HepG2 (cell line): Measurements from ENCODE around the gene DGAT2. TPM values are rescaled to one million over a fixed set of nuclear protein-coding genes. Genes with fewer than 3 reads are reported as not detected.

ENCODE experiments used
- ARNT ChIP-seq: fragments of 450-650 bp; IDR thresholded peaks from 2 replicates; pipeline ENCODE4 v1.6.1; 2017
- FOXM1 ChIP-seq: sonication (generic); formaldehyde crosslinking; IDR thresholded peaks from 2 replicates; pipeline ENCODE4 v1.5.0; 2020; ENCODE audit warnings: missing genetic modification reagents
- JUN ChIP-seq: sonication (generic); formaldehyde crosslinking; IDR thresholded peaks from 2 replicates; pipeline ENCODE4 v1.4.0; 2020; ENCODE audit warnings: mild to moderate bottlenecking, missing genetic modification reagents
- MATR3 ChIP-seq: sonication (generic); formaldehyde crosslinking; IDR thresholded peaks from 2 replicates; pipeline ENCODE4 v1.4.0; 2020; ENCODE audit warnings: missing genetic modification reagents
- PTBP1 ChIP-seq: fragments of 200-400 bp; formaldehyde crosslinking; IDR thresholded peaks from 2 replicates; pipeline ENCODE4 v1.6.1; 2018; ENCODE audit warnings: low read length, low read depth; ENCODE audit not compliant: poor library complexity, severe bottlenecking
- TSC22D2 ChIP-seq: sonication (generic); formaldehyde crosslinking; IDR thresholded peaks from 2 replicates; pipeline ENCODE4 v1.5.1; 2020; ENCODE audit warnings: missing genetic modification reagents, mild to moderate bottlenecking, borderline replicate concordance
- U2AF2 ChIP-seq: fragments of 200-400 bp; formaldehyde crosslinking; IDR thresholded peaks from 2 replicates; pipeline ENCODE4 v1.6.1; 2017; ENCODE audit warnings: low read depth, mild to moderate bottlenecking, low read length
- ZNF101 ChIP-seq: sonication (generic); formaldehyde crosslinking; IDR thresholded peaks from 2 replicates; pipeline ENCODE4 v1.4.0; 2020; ENCODE audit warnings: mild to moderate bottlenecking, low read depth, missing genetic modification reagents, borderline replicate concordance
- polyA plus RNA-seq, 8 experiments: library from polyadenylated mRNA; depleted of rRNA in 3 of 8; stranded (reverse) in 7 of 8; unstranded in 1 of 8; fragments of >200 nt; fragmentation: Illumina TruSeq in 4 of 8; extraction: Trizol in 4 of 8; gene quantifications; 2 replicates each; pipeline versions ENCODE4 v1.2.1 to v1.2.3, GENCODE V29; 2011 to 2016; ENCODE audit warnings: low read depth in 4 of 8, missing spikeins in 1 of 8, mixed read lengths in 1 of 8; ENCODE audit not compliant: insufficient read depth in 1 of 8
- total RNA-seq, 5 experiments: library from RNA; depleted of rRNA; stranded (reverse); fragments of >200 nt; fragmentation: Illumina TruSeq; extraction: Trizol; gene quantifications; 2 replicates each; pipeline ENCODE4 v1.2.3, GENCODE V29; 2016; ENCODE audit warnings: low read depth in 1 of 5
- TF ChIP-seq, protein P1 (sequence below): sonication (generic); formaldehyde crosslinking; IDR thresholded peaks from 2 replicates; pipeline ENCODE4 v1.8.0; 2022; ENCODE audit warnings: mild to moderate bottlenecking, missing genetic modification reagents, moderate library complexity
- TF ChIP-seq, protein P2 (sequence below): sonication (generic); formaldehyde crosslinking; IDR thresholded peaks from 2 replicates; pipeline ENCODE4 v1.5.0; 2020; ENCODE audit warnings: mild to moderate bottlenecking, missing genetic modification reagents

The DGAT2 gene
- total and polyA plus RNA-seq, 2 of the 13 experiments (the other 11 are each of a cell fraction or from before 2014, with no cell fraction given) = 39.0 to 65.6 TPM

DNA sequence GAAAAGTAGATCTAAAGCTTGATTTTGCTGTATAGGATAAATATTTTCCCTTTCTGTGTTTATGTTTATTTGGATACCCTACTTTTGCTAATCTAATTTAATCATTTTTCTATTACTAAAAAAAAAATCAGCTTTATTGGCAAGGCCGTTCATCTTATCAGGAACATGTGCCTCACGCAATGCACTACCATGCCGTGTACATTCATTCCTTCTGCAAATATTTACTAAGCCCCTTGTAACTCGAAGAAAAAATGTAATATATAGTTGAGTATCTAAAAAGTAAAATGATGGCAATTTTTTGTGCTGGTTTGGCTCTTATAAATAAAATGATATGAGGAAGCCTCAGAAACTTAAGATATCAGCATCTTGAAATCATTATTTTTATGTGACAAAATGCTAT lies 55.4 kb downstream of the DGAT2 start (continued):
- no peak for TF ChIP-seq JUN (CRISPR knock-in tag)
- no peak for TF ChIP-seq TSC22D2
- TF ChIP-seq MATR3 (CRISPR knock-in tag) = no peak
- TF ChIP-seq FOXM1 (CRISPR knock-in tag) = no peak
- no peak for TF ChIP-seq ARNT
- no peak for TF ChIP-seq ZNF101 (CRISPR knock-in tag)
- no peak for TF ChIP-seq PTBP1
- TF ChIP-seq, protein P1, sequence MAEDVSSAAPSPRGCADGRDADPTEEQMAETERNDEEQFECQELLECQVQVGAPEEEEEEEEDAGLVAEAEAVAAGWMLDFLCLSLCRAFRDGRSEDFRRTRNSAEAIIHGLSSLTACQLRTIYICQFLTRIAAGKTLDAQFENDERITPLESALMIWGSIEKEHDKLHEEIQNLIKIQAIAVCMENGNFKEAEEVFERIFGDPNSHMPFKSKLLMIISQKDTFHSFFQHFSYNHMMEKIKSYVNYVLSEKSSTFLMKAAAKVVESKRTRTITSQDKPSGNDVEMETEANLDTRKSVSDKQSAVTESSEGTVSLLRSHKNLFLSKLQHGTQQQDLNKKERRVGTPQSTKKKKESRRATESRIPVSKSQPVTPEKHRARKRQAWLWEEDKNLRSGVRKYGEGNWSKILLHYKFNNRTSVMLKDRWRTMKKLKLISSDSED (CRISPR knock-in tag) = no peak
- TF ChIP-seq U2AF2 = no peak
- TF ChIP-seq, protein P2, sequence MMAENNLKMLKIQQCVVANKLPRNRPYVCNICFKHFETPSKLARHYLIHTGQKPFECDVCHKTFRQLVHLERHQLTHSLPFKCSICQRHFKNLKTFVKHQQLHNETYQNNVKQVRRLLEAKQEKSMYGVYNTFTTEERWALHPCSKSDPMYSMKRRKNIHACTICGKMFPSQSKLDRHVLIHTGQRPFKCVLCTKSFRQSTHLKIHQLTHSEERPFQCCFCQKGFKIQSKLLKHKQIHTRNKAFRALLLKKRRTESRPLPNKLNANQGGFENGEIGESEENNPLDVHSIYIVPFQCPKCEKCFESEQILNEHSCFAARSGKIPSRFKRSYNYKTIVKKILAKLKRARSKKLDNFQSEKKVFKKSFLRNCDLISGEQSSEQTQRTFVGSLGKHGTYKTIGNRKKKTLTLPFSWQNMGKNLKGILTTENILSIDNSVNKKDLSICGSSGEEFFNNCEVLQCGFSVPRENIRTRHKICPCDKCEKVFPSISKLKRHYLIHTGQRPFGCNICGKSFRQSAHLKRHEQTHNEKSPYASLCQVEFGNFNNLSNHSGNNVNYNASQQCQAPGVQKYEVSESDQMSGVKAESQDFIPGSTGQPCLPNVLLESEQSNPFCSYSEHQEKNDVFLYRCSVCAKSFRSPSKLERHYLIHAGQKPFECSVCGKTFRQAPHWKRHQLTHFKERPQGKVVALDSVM (CRISPR knock-in tag) = no peak
